CD8-positive, alpha-beta memory T cell (primary cell): ENCODE results near the gene PLPP1. TPM values are rescaled to one million over a fixed set of nuclear protein-coding genes. Genes with fewer than 3 reads are reported as not detected.

ENCODE experiments used
- CTCF ChIA-PET: fragments of 350-600 bp; sonication (Branson Sonifier 250); formaldehyde crosslinking; loops from one replicate; lab custom pipeline; 2021; ENCODE audit warnings: antibody characterized with exemption; lab: Charles Lee
- POLR2A ChIA-PET: fragments of 350-600 bp; sonication (Branson Sonifier 250); formaldehyde crosslinking; loops from one replicate; lab custom pipeline; 2021; ENCODE audit warnings: antibody characterized with exemption; lab: Charles Lee
- DNase-seq, 5 donors: peaks; one replicate each; pipeline versions ENCODE4 v3.0.0 to v3.0.0-alpha.2; 2020 to 2022; ENCODE audit warnings: mixed read lengths in 1 of 5
- H3K27ac ChIP-seq: one replicate; pipeline ENCODE4 v1.7.0; 2013; ENCODE audit warnings: low read depth, mild to moderate bottlenecking, low read length, moderate library complexity
- H3K27me3 ChIP-seq: 2 replicates; pipeline ENCODE4 v1.7.0; 2013; ENCODE audit warnings: low read length, mild to moderate bottlenecking; ENCODE audit not compliant: insufficient read depth, poor library complexity, severe bottlenecking
- H3K36me3 ChIP-seq: 2 replicates; pipeline ENCODE4 v1.7.0; 2013; ENCODE audit warnings: mild to moderate bottlenecking, low read length, moderate library complexity; ENCODE audit not compliant: insufficient read depth
- H3K4me1 ChIP-seq: 2 replicates; pipeline ENCODE4 v1.7.0; 2013; ENCODE audit warnings: mild to moderate bottlenecking, low read length, moderate library complexity; ENCODE audit not compliant: insufficient read depth
- H3K4me3 ChIP-seq: 2 replicates; pipeline ENCODE4 v1.7.0; 2013; ENCODE audit warnings: mild to moderate bottlenecking, low read length
- H3K9me3 ChIP-seq: 2 replicates; pipeline ENCODE4 v1.7.0; 2013; ENCODE audit warnings: mild to moderate bottlenecking, low read length
- H3K27ac Mint-ChIP-seq, 8 donors: one replicate each; pipeline ENCODE4 v1.8.0; 2020 to 2021; ENCODE audit warnings: mixed read lengths in 8 of 8, mild to moderate bottlenecking in 6 of 8, inconsistent platforms in 3 of 8, moderate library complexity in 3 of 8
- H3K27me3 Mint-ChIP-seq, 2 donors: one replicate each; pipeline ENCODE4 v1.8.0; 2020 to 2021; ENCODE audit warnings: mixed read lengths in 2 of 2, mild to moderate bottlenecking in 1 of 2, moderate library complexity in 1 of 2
- H3K36me3 Mint-ChIP-seq, 3 donors: one replicate each; pipeline ENCODE4 v1.8.0; 2020 to 2021; ENCODE audit warnings: mixed read lengths in 3 of 3, inconsistent platforms in 1 of 3, mild to moderate bottlenecking in 1 of 3
- H3K4me1 Mint-ChIP-seq, 3 donors: one replicate each; pipeline ENCODE4 v1.8.0; 2020 to 2021; ENCODE audit warnings: mixed read lengths in 3 of 3, inconsistent platforms in 1 of 3, mild to moderate bottlenecking in 1 of 3
- H3K4me3 Mint-ChIP-seq, 7 donors: one replicate each; pipeline ENCODE4 v1.8.0; 2020 to 2021; ENCODE audit warnings: mixed read lengths in 7 of 7, mild to moderate bottlenecking in 6 of 7, moderate library complexity in 4 of 7, inconsistent platforms in 2 of 7
- H3K9me3 Mint-ChIP-seq, 5 donors: one replicate each; pipeline ENCODE4 v1.8.0; 2020 to 2022; ENCODE audit warnings: mixed read lengths in 5 of 5, mild to moderate bottlenecking in 3 of 5, moderate library complexity in 2 of 5, inconsistent platforms in 1 of 5
- polyA plus RNA-seq: library from polyadenylated mRNA; unstranded; fragments of 300-500 nt; fragmentation: Illumina TruSeq; gene quantifications from one replicate; pipeline ENCODE4 v1.2.3, GENCODE V29; 2021
- total RNA-seq, 2 experiments: library from RNA; stranded (reverse); gene quantifications; one replicate each; pipeline ENCODE4 v1.2.3, GENCODE V29; 2021

The PLPP1 gene
- total and polyA plus RNA-seq, 3 experiments from 2014 or later = 6.7 to 15.5 (median 14.7) TPM

DNA sequence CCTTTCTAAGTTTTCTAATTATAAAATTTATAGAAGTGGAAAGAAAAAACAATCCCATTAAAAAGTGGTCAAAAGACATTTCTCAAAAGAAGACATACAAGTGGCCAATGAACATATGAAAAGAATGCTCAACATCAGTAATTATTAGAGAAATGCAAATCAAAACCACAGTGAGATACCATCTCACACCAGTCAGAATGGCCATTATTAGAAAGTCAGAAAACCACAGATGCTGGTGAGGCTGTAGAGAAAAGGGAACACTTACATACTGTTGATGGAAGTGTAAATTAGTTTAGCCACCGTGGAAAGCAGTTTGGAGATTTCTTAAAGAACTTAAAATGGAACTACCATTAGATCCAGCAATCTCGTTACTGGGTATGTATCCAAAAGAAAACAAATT, 23.7 kb upstream of the PLPP1 start:
- DNase-seq = no peak
- CTCF ChIA-PET = no interaction called here
- no peaks in the 10 kb centered on the region for H3K9me3 ChIP-seq
- Mint-ChIP-seq H3K4me3 (no peak overlapping the region), H3K27me3 (no peaks in the 10 kb centered on the region), H3K4me1 (no peaks in the 10 kb centered on the region), H3K36me3 (no peaks in the 10 kb centered on the region), H3K27ac (no peak overlapping the region), H3K9me3 (no peaks in the 10 kb centered on the region)
- POLR2A ChIA-PET = no interaction called here
- H3K36me3 ChIP-seq = no peaks in the 10 kb centered on the region
- no peak overlapping the region for H3K27ac ChIP-seq
- H3K27me3 ChIP-seq = no peaks in the 10 kb centered on the region
- H3K4me3 ChIP-seq = no peak overlapping the region
- H3K4me1 ChIP-seq = no peaks in the 10 kb centered on the region

DNA sequence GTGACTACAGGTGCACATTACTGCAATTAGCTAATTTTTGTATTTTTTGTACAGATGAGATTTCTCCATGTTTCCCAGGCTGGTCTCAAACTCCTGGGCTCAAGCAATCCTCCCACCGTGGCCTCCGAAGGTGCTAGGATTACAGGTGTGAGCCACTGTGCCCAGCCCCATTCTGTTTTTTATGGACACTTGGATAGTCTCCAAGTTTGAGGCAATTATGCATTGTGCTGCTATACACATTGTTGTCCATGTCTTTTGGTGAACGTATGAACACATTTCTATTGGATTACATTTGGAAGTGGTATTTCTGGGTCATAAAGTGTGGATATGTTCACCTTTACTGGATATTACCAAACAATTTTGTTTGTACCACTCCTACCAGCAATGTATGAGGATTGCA, 22.4 kb upstream of the PLPP1 start:
- DNase-seq = no peak
- no peaks in the 10 kb centered on the region for H3K4me1 Mint-ChIP-seq
- H3K4me3 ChIP-seq = no peak overlapping the region
- POLR2A ChIA-PET = no interaction called here
- H3K27me3 Mint-ChIP-seq = peaks cover 4 to 5% of the 10 kb centered on the region in 2 donors
- CTCF ChIA-PET = no interaction called here
- H3K36me3 ChIP-seq = no peaks in the 10 kb centered on the region
- no peak overlapping the region for H3K27ac ChIP-seq
- H3K9me3 Mint-ChIP-seq = no peaks in the 10 kb centered on the region
- no peaks in the 10 kb centered on the region for H3K36me3 Mint-ChIP-seq
- no peaks in the 10 kb centered on the region for H3K27me3 ChIP-seq
- no peaks in the 10 kb centered on the region for H3K4me1 ChIP-seq
- H3K4me3 Mint-ChIP-seq = no peak overlapping the region
- H3K9me3 ChIP-seq = no peaks in the 10 kb centered on the region
- no peak overlapping the region for H3K27ac Mint-ChIP-seq

GRCh38 chr5:55554585-55555202, 19.9 kb upstream of the PLPP1 start:
- Mint-ChIP-seq H3K27me3 (peaks cover 5 to 25% of the 10 kb centered on the region in 2 donors), H3K4me1 (no peaks in the 10 kb centered on the region), H3K27ac (no peak overlapping the region), H3K9me3 (no peaks in the 10 kb centered on the region), H3K4me3 (no peak overlapping the region), H3K36me3 (no peaks in the 10 kb centered on the region)
- H3K27me3 ChIP-seq = no peaks in the 10 kb centered on the region
- no peak overlapping the region for H3K4me3 ChIP-seq
- CTCF ChIA-PET = no interaction called here
- no peak overlapping the region for H3K27ac ChIP-seq
- no peaks in the 10 kb centered on the region for H3K4me1 ChIP-seq
- no peaks in the 10 kb centered on the region for H3K36me3 ChIP-seq
- no peak for DNase-seq
- H3K9me3 ChIP-seq = no peaks in the 10 kb centered on the region
- POLR2A ChIA-PET = no interaction called here

GRCh38 chr5:55551904-55552303, 17.1 kb upstream of the PLPP1 start:
- no peak overlapping the region for H3K4me3 ChIP-seq
- Mint-ChIP-seq H3K9me3 (no peaks in the 10 kb centered on the region), H3K27ac (no peak overlapping the region), H3K4me3 (no peak overlapping the region), H3K36me3 (no peaks in the 10 kb centered on the region), H3K27me3 (peaks cover 15 to 38% of the 10 kb centered on the region in 2 donors), H3K4me1 (no peaks in the 10 kb centered on the region)
- no peaks in the 10 kb centered on the region for H3K27me3 ChIP-seq
- ChIA-PET CTCF (no interaction called here), POLR2A (no interaction called here)
- no peak overlapping the region for H3K27ac ChIP-seq
- no peaks in the 10 kb centered on the region for H3K4me1 ChIP-seq
- DNase-seq = no peak
- no peaks in the 10 kb centered on the region for H3K36me3 ChIP-seq
- no peaks in the 10 kb centered on the region for H3K9me3 ChIP-seq

- Mint-ChIP-seq H3K9me3 (no peaks in the 10 kb centered on the region), H3K27me3 (peaks cover 19 to 40% of the 10 kb centered on the region in 2 donors), H3K4me3 (no peak overlapping the region), H3K36me3 (no peaks in the 10 kb centered on the region), H3K27ac (no peak overlapping the region), H3K4me1 (no peaks in the 10 kb centered on the region)
- Histone ChIP-seq H3K36me3 (no peaks in the 10 kb centered on the region), H3K27me3 (no peaks in the 10 kb centered on the region), H3K4me3 (no peak overlapping the region), H3K27ac (no peak overlapping the region), H3K9me3 (no peaks in the 10 kb centered on the region), H3K4me1 (no peaks in the 10 kb centered on the region)
- ChIA-PET CTCF (no interaction called here), POLR2A (no interaction called here)
- DNase-seq = no peak
Measured at GRCh38 chr5:55551358-55551757, 16.6 kb upstream of the PLPP1 start.

- ChIA-PET CTCF (interaction anchor here (0.6 kb wide), 1 partner anchor 65 kb away, joined by 3 read pairs; no protein-coding TSS in a partner anchor), POLR2A (interaction anchor here (0.6 kb wide), 1 partner anchor 76 kb away, joined by 3 read pairs; no protein-coding TSS in a partner anchor)
- H3K4me1 Mint-ChIP-seq = no peaks in the 10 kb centered on the region
- Histone ChIP-seq H3K9me3 (no peaks in the 10 kb centered on the region), H3K4me1 (no peaks in the 10 kb centered on the region), H3K36me3 (no peaks in the 10 kb centered on the region), H3K27ac (no peak overlapping the region), H3K4me3 (no peak overlapping the region), H3K27me3 (no peaks in the 10 kb centered on the region)
- peaks cover 20 to 42% of the 10 kb centered on the region in 2 donors for H3K27me3 Mint-ChIP-seq
- no peaks in the 10 kb centered on the region for H3K36me3 Mint-ChIP-seq
- DNase-seq = no peak
- H3K27ac Mint-ChIP-seq = no peak overlapping the region
- no peaks in the 10 kb centered on the region for H3K9me3 Mint-ChIP-seq
- no peak overlapping the region for H3K4me3 Mint-ChIP-seq
Measured at GRCh38 chr5:55547781-55548180, 13.0 kb upstream of the PLPP1 start.

- ChIA-PET CTCF (interaction anchor here (0.6 kb wide), 1 partner anchor 66 kb away, joined by 3 read pairs; no protein-coding TSS in a partner anchor), POLR2A (no interaction called here)
- no peak overlapping the region for H3K27ac Mint-ChIP-seq
- no peak overlapping the region for H3K4me3 ChIP-seq
- DNase-seq = no peak
- no peaks in the 10 kb centered on the region for H3K36me3 Mint-ChIP-seq
- H3K36me3 ChIP-seq = no peaks in the 10 kb centered on the region
- no peaks in the 10 kb centered on the region for H3K9me3 ChIP-seq
- no peaks in the 10 kb centered on the region for H3K27me3 ChIP-seq
- H3K27ac ChIP-seq = no peak overlapping the region
- no peak overlapping the region for H3K4me3 Mint-ChIP-seq
- peaks cover 19 to 39% of the 10 kb centered on the region in 2 donors for H3K27me3 Mint-ChIP-seq
- no peaks in the 10 kb centered on the region for H3K4me1 Mint-ChIP-seq
- H3K4me1 ChIP-seq = peaks cover under 1% of the 10 kb centered on the region
- no peaks in the 10 kb centered on the region for H3K9me3 Mint-ChIP-seq
Measured at GRCh38 chr5:55546947-55547346, 12.2 kb upstream of the PLPP1 start.

GRCh38 chr5:55544341-55544740, 9.6 kb upstream of the PLPP1 start:
- H3K36me3 Mint-ChIP-seq = no peaks in the 10 kb centered on the region
- Histone ChIP-seq H3K27ac (no peak overlapping the region), H3K9me3 (no peaks in the 10 kb centered on the region), H3K27me3 (no peaks in the 10 kb centered on the region), H3K36me3 (no peaks in the 10 kb centered on the region), H3K4me1 (peaks cover 22% of the 10 kb centered on the region), H3K4me3 (no peak overlapping the region)
- H3K27ac Mint-ChIP-seq = no peak overlapping the region
- no peaks in the 10 kb centered on the region for H3K9me3 Mint-ChIP-seq
- peaks cover 3 to 22% (median 19%) of the 10 kb centered on the region in 3 donors for H3K4me1 Mint-ChIP-seq
- H3K27me3 Mint-ChIP-seq = peaks cover 16 to 19% of the 10 kb centered on the region in 2 donors
- ChIA-PET CTCF (no interaction called here), POLR2A (no interaction called here)
- no peak overlapping the region for H3K4me3 Mint-ChIP-seq
- DNase-seq = no peak
